ENCODE measurements around the gene WDR81. TPM values are rescaled to one million over a fixed set of nuclear protein-coding genes. Genes with fewer than 3 reads are reported as not detected.

Gene WDR81
- total RNA-seq: 35.8 and 39.6 TPM in 2 replicates

GRCh38 chr17:1724351-1724868 lies at the start of gene WDR81:
TSS of gene WDR81 (plus strand) at chr17:1724704. CDS start at chr17:1724960, 256 bp downstream.

DNA sequence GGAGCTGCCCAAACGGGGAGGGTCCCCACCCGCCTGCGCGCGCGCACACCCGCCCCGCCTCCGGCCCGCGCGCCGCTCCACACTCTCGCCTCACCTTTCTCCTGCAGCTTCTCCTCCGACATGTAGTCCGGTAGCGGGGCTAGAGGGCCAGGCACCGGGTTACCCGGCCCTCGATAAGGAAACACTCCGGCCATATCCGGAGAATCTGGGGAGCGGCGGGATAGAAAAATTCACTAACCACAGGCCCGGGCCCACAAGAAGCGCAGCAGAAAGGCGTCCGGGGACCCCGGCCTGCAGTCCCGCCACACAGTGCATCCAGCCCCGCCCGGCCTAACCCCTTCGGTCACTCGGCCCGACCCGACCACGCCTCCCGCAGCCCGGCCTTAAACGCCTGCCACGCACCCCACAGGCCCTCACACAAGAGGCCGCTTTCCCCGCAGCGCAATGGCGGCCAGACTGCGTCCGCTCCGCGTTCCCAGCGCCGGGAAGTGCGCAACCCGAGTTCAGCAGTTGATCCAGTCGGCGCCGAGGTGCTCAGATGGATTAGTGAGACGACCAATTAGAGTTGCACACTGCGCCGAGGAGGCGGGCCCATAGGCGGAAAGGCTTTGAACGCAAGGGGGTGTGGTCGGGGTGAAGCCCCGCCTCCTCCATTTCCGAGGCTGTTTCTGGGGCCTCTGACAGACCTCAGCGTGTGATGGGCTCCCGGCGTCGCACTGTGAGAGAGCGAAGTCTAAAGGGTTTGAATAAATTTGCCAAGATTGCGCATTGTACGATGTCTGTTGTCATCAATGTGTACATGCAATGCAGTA lies 39.9 kb upstream of the WDR81 start, which contains the start of gene PRPF8:
TSS of gene PRPF8 (minus strand) at position 490 of the 812 bp plus-strand sequence. CDS start at position 194, 296 bp downstream.

GRCh38 chr17:1709971-1710806 lies 14.3 kb upstream of the WDR81 start, which contains the start of gene TLCD2:
TSS of gene TLCD2 (minus strand) at chr17:1710377. CDS start at chr17:1710242, 135 bp downstream.

DNA sequence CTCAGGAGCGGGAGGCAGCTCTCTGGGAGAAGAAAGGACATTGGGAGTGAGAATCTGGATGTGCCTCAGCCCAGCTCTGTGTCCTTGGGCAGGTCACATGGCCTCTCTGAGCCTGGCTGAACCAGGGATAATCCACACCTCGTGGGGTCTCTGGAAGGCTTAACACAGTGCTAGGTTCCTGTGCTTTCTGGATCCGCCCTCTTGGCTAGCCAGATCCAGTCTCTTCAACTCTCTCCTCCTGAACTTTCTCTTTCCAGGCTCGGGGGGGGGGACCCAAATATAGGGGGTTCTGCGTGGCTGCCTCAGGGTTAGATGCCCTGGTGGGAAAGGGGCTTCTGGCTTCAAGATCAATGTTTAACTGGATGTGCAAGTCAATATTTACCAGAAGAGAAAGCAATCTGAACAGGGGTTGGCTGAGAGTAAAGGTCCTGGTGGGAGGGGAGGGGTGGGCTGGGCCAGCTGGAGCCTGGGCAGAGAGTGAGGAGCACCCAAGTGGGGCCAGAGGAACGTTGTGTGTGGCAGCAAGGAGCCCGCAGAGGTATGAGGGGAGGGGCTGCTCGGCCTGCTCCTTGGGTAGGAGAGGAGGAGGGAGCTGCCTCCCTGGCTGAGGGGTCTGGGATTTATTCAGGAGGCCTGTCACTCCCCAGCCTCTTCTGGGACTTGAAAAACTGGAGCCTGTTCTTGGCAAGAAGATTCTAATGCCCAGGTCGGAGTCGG lies 18.0 kb downstream of the WDR81 start, which contains the start of gene SERPINF2:
TSS of gene SERPINF2 (plus strand) at position 501 of the 717 bp plus-strand sequence. CDS start 2,125 bp downstream, outside the sequence.

Other genes starting within 250 kb of the WDR81 start
- 335 and 338 TPM in 2 replicates for gene MYO1C, start 232.0 kb upstream of the WDR81 start, total RNA-seq
- 50.2 and 55.8 TPM in 2 replicates for gene INPP5K, start 208.1 kb upstream of the WDR81 start, total RNA-seq
- gene PITPNA, start 161.9 kb upstream of the WDR81 start, total RNA-seq: 23.2 and 25.6 TPM in 2 replicates
- 6.0 and 8.5 TPM in 2 replicates for gene SLC43A2, start 95.9 kb upstream of the WDR81 start, total RNA-seq
- 0.49 and 0.61 TPM in 2 replicates for gene SCARF1, start 79.0 kb upstream of the WDR81 start, total RNA-seq
- 3.7 and 6.3 TPM in 2 replicates for gene RILP, start 74.8 kb upstream of the WDR81 start, total RNA-seq
- gene PRPF8, start 39.8 kb upstream of the WDR81 start, total RNA-seq: 137 and 162 TPM in 2 replicates
- 5.2 and 5.7 TPM in 2 replicates for gene TLCD2, start 14.3 kb upstream of the WDR81 start, total RNA-seq
- under 0.01 TPM in 1 of 2 replicates, not detected in the other for gene SERPINF2, start 18.2 kb downstream of the WDR81 start, total RNA-seq
- 106 and 148 TPM in 2 replicates for gene SERPINF1, start 37.4 kb downstream of the WDR81 start, total RNA-seq
- 7.7 and 8.4 TPM in 2 replicates for gene SMYD4, start 105.2 kb downstream of the WDR81 start, total RNA-seq
- gene RPA1, start 105.3 kb downstream of the WDR81 start, total RNA-seq: 10.1 and 11.7 TPM in 2 replicates

Measured in hair follicle dermal papilla cell (primary cell).